Skeletal muscle cell (primary cell): Measurements from ENCODE around the gene KLHL4.
"Not testable (repeated sequence)": the region's sequence is repeated elsewhere in the genome, so short reads cannot be mapped to it uniquely, and the experiment has no call there.

ENCODE experiments used
- DNase-seq: peaks from one replicate; pipeline ENCODE4 v3.0.0-alpha.2; 2010; ENCODE audit warnings: low read depth
- H3K4me3 ChIP-seq: 2 replicates; pipeline ENCODE4 v1.5.1; 2011; ENCODE audit warnings: low read depth, mild to moderate bottlenecking, control low read depth, low read length, moderate library complexity

Gene KLHL4

GRCh38 chrX:87517571-87518141, at the start of gene KLHL4:
Gene KLHL4 (plus strand): TSS chrX:87517802. CDS start chrX:87517894, 92 bp downstream.
- DNase-seq, result peak; percentile 74
- H3K4me3 ChIP-seq, result peak within 1 kb of the TSS; percentile 52

- DNase-seq, result no peak
- no peak overlapping the region for H3K4me3 ChIP-seq
Observed at GRCh38 chrX:87468941-87469340, 48.7 kb upstream of the KLHL4 start.

- DNase-seq, result no peak
- no peak overlapping the region for H3K4me3 ChIP-seq
Observed at GRCh38 chrX:87475793-87476192, 41.8 kb upstream of the KLHL4 start.

GRCh38 chrX:87478703-87479102, 38.9 kb upstream of the KLHL4 start:
- DNase-seq, H3K4me3 ChIP-seq: not testable (repeated sequence)

GRCh38 chrX:87489071-87489470, 28.5 kb upstream of the KLHL4 start:
- no peak for DNase-seq
- no peak overlapping the region for H3K4me3 ChIP-seq

- H3K4me3 ChIP-seq, result no peak overlapping the region
- DNase-seq, result no peak
Observed at GRCh38 chrX:87515836-87516235, 1.8 kb upstream of the KLHL4 start.

GRCh38 chrX:87516717-87517121, 883 bp upstream of the KLHL4 start:
- H3K4me3 ChIP-seq, result no peak overlapping the region
- DNase-seq, result peak; percentile 31

- no peak for DNase-seq
- peak overlapping the region; percentile 52 for H3K4me3 ChIP-seq
Observed at GRCh38 chrX:87518504-87518903, 902 bp downstream of the KLHL4 start.

- peak; percentile 15 for DNase-seq
- H3K4me3 ChIP-seq, result no peak overlapping the region
Observed at GRCh38 chrX:87525771-87526229, 8.2 kb downstream of the KLHL4 start.

GRCh38 chrX:87526281-87526680, 8.7 kb downstream of the KLHL4 start:
- no peak overlapping the region for H3K4me3 ChIP-seq
- no peak for DNase-seq

GRCh38 chrX:87528487-87528886, 10.9 kb downstream of the KLHL4 start:
- no peak overlapping the region for H3K4me3 ChIP-seq
- no peak for DNase-seq

GRCh38 chrX:87571964-87572363, 54.4 kb downstream of the KLHL4 start:
- no peak overlapping the region for H3K4me3 ChIP-seq
- DNase-seq, result no peak

- DNase-seq, result no peak
- no peak overlapping the region for H3K4me3 ChIP-seq
Observed at GRCh38 chrX:87572901-87573300, 55.3 kb downstream of the KLHL4 start.

- DNase-seq, result no peak
Observed at GRCh38 chrX:87578978-87579377, 61.4 kb downstream of the KLHL4 start.

GRCh38 chrX:87580862-87581261, 63.3 kb downstream of the KLHL4 start:
- H3K4me3 ChIP-seq, result no peak overlapping the region
- no peak for DNase-seq

More at GRCh38 chrX:87578978-87579377, 61.4 kb downstream of the KLHL4 start:
- no peak overlapping the region for H3K4me3 ChIP-seq

- H3K4me3 ChIP-seq, result no peak overlapping the region
- no peak for DNase-seq
Observed at GRCh38 chrX:87582453-87582852, 64.9 kb downstream of the KLHL4 start.

- H3K4me3 ChIP-seq, result no peak overlapping the region
- DNase-seq, result no peak
Observed at GRCh38 chrX:87583679-87584078, 66.1 kb downstream of the KLHL4 start.

GRCh38 chrX:87616371-87616770, 98.8 kb downstream of the KLHL4 start:
- DNase-seq, result no peak

GRCh38 chrX:87621697-87622096, 104.1 kb downstream of the KLHL4 start:
- peak; percentile 7 for DNase-seq
- H3K4me3 ChIP-seq, result no peak overlapping the region

More at GRCh38 chrX:87616371-87616770, 98.8 kb downstream of the KLHL4 start:
- H3K4me3 ChIP-seq, result no peak overlapping the region

- H3K4me3 ChIP-seq, result no peak overlapping the region
- no peak for DNase-seq
Observed at GRCh38 chrX:87626996-87627395, 109.4 kb downstream of the KLHL4 start.

GRCh38 chrX:87634361-87634760, 116.8 kb downstream of the KLHL4 start:
- no peak overlapping the region for H3K4me3 ChIP-seq
- no peak for DNase-seq

GRCh38 chrX:87636533-87636932, 118.9 kb downstream of the KLHL4 start:
- no peak overlapping the region for H3K4me3 ChIP-seq
- DNase-seq, result no peak
